OCI-LY3 (cell line): Measurements from ENCODE around the gene METTL8.

ENCODE experiments used
- EZH2phosphoT487 ChIP-seq: fragments of 200-600 bp; shearing (Covaris generic); IDR thresholded peaks from 2 replicates; pipeline ENCODE4 v1.6.1; 2018; ENCODE audit warnings: antibody characterized with exemption, mixed run types, low read depth
- TF ChIP-seq, protein P1 (sequence below): fragments of 200-600, 300-600 bp; sonication (generic); IDR thresholded peaks from 2 replicates; pipeline ENCODE4 v1.5.1; 2014; ENCODE audit warnings: antibody characterized with exemption, low read length, low read depth

DNA sequence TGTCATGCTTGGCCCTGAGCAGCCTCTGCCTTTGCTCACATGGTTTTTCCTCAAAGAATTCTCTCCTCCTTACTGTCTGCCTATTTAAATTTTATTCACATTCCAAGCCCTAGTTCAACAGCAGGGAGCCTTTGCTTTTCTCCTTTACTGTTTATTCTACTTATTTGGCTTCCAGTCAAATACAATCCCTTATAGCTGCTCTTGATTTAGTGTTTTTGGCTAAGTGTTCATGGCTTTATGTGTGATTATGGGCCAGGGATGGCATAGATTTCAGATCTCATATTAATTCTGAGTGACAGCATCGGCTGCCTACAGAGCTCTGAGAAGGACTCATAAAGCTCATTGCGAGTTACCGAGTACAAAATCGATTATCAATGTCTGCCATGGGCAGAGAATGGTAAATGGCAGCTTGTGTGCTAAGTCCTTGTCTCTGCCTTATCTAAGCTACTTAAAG is 106.7 kb downstream of the METTL8 start:
- TF ChIP-seq, protein P1, sequence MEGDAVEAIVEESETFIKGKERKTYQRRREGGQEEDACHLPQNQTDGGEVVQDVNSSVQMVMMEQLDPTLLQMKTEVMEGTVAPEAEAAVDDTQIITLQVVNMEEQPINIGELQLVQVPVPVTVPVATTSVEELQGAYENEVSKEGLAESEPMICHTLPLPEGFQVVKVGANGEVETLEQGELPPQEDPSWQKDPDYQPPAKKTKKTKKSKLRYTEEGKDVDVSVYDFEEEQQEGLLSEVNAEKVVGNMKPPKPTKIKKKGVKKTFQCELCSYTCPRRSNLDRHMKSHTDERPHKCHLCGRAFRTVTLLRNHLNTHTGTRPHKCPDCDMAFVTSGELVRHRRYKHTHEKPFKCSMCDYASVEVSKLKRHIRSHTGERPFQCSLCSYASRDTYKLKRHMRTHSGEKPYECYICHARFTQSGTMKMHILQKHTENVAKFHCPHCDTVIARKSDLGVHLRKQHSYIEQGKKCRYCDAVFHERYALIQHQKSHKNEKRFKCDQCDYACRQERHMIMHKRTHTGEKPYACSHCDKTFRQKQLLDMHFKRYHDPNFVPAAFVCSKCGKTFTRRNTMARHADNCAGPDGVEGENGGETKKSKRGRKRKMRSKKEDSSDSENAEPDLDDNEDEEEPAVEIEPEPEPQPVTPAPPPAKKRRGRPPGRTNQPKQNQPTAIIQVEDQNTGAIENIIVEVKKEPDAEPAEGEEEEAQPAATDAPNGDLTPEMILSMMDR, result no peak
- TF ChIP-seq EZH2phosphoT487, result no peak
